HepG2 (cell line): ENCODE measurements around the gene KNL1. TPM values are rescaled to one million over a fixed set of nuclear protein-coding genes. Genes with fewer than 3 reads are reported as not detected.

Experiments
- AHR ChIP-seq: IDR thresholded peaks from 2 replicates; pipeline ENCODE4 v1.6.1; 2018; ENCODE audit warnings: missing genetic modification reagents, missing compliant biosample characterization
- ASH2L ChIP-seq: fragments of 300-600, 200-600 bp; sonication (generic); IDR thresholded peaks from 2 replicates; pipeline ENCODE4 v1.7.0; 2017; ENCODE audit warnings: low read depth, mild to moderate bottlenecking, moderate library complexity, mixed read lengths, low read length; ENCODE audit not compliant: insufficient read length
- HNF4A ChIP-seq: sonication (generic); formaldehyde crosslinking; IDR thresholded peaks from 2 replicates; pipeline ENCODE4 v1.4.0; 2020; ENCODE audit warnings: missing genetic modification reagents
- HNRNPLL ChIP-seq: fragments of 200-400 bp; formaldehyde crosslinking; IDR thresholded peaks from 2 replicates; pipeline ENCODE4 v1.6.1; 2017; ENCODE audit warnings: mild to moderate bottlenecking, low read depth, low read length; ENCODE audit not compliant: poor library complexity, severe bottlenecking
- KDM1A ChIP-seq: IDR thresholded peaks from 2 replicates; pipeline ENCODE4 v1.6.1; 2016; ENCODE audit warnings: missing compliant biosample characterization
- KLF13 ChIP-seq: sonication (generic); formaldehyde crosslinking; IDR thresholded peaks from 2 replicates; pipeline ENCODE4 v1.4.0; 2020; ENCODE audit warnings: mild to moderate bottlenecking, missing genetic modification reagents
- MAZ ChIP-seq, 2 experiments: sonication (generic) in 1 of 2; formaldehyde crosslinking in 1 of 2; IDR thresholded peaks; 2 replicates each; pipeline versions ENCODE4 v1.5.0 to v1.6.1; 2012 to 2020; ENCODE audit warnings: low read depth in 2 of 2, mild to moderate bottlenecking in 2 of 2, borderline replicate concordance in 1 of 2, improper control_type of control experiment in 1 of 2, low read length in 1 of 2, missing genetic modification reagents in 1 of 2, moderate library complexity in 1 of 2
- MTERF4 ChIP-seq: sonication (generic); formaldehyde crosslinking; IDR thresholded peaks from 2 replicates; pipeline ENCODE4 v1.8.0; 2023; ENCODE audit warnings: mild to moderate bottlenecking, missing genetic modification reagents
- NPAS2 ChIP-seq: sonication (generic); formaldehyde crosslinking; IDR thresholded peaks from 2 replicates; pipeline ENCODE4 v1.8.0; 2022; ENCODE audit warnings: mild to moderate bottlenecking, missing genetic modification reagents, borderline replicate concordance
- ONECUT2 ChIP-seq: sonication (generic); formaldehyde crosslinking; IDR thresholded peaks from 2 replicates; pipeline ENCODE4 v1.4.0; 2020; ENCODE audit warnings: missing genetic modification reagents
- SAFB2 ChIP-seq: sonication (generic); formaldehyde crosslinking; IDR thresholded peaks from 2 replicates; pipeline ENCODE4 v1.5.1; 2020; ENCODE audit warnings: missing genetic modification reagents, low read depth, mild to moderate bottlenecking, borderline replicate concordance
- SPEN ChIP-seq: sonication (generic); formaldehyde crosslinking; IDR thresholded peaks from 2 replicates; pipeline ENCODE4 v1.5.1; 2020; ENCODE audit warnings: low read depth, mild to moderate bottlenecking, missing genetic modification reagents
- THAP11 ChIP-seq: IDR thresholded peaks from 2 replicates; pipeline ENCODE4 v1.6.1; 2016; ENCODE audit warnings: missing biosample characterization, missing genetic modification reagents
- XRCC5 ChIP-seq: fragments of 200-400 bp; formaldehyde crosslinking; optimal IDR thresholded peaks from 2 replicates; pipeline ENCODE3; 2017; ENCODE audit warnings: mild to moderate bottlenecking, low read length
- ZBED4 ChIP-seq: sonication (generic); formaldehyde crosslinking; IDR thresholded peaks from 2 replicates; pipeline ENCODE4 v1.4.0; 2020; ENCODE audit warnings: missing genetic modification reagents, borderline replicate concordance
- ZBTB44 ChIP-seq: sonication (generic); formaldehyde crosslinking; IDR thresholded peaks from 2 replicates; pipeline ENCODE4 v1.4.0; 2020; ENCODE audit warnings: missing genetic modification reagents
- ZFP91 ChIP-seq: sonication (generic); formaldehyde crosslinking; IDR thresholded peaks from 2 replicates; pipeline ENCODE4 v1.9.0; 2022; ENCODE audit warnings: missing genetic modification reagents, mild to moderate bottlenecking, borderline replicate concordance
- ZNF549 ChIP-seq: sonication (generic); formaldehyde crosslinking; IDR thresholded peaks from 2 replicates; pipeline ENCODE4 v1.5.0; 2020; ENCODE audit warnings: missing genetic modification reagents
- ZNF615 ChIP-seq: sonication (generic); formaldehyde crosslinking; IDR thresholded peaks from 2 replicates; pipeline ENCODE4 v1.5.0; 2020; ENCODE audit warnings: mild to moderate bottlenecking, missing genetic modification reagents, borderline replicate concordance
- ZNF674 ChIP-seq: sonication (generic); formaldehyde crosslinking; IDR thresholded peaks from 2 replicates; pipeline ENCODE4 v1.5.0; 2020; ENCODE audit warnings: low read depth, mild to moderate bottlenecking, missing genetic modification reagents
- ZNF768 ChIP-seq: sonication (generic); formaldehyde crosslinking; IDR thresholded peaks from 2 replicates; pipeline ENCODE4 v1.4.0; 2020; ENCODE audit warnings: missing genetic modification reagents
- ZSCAN25 ChIP-seq: sonication (generic); formaldehyde crosslinking; IDR thresholded peaks from 2 replicates; pipeline ENCODE4 v1.8.0; 2022; ENCODE audit warnings: mild to moderate bottlenecking, missing genetic modification reagents
- ZSCAN31 ChIP-seq: sonication (generic); formaldehyde crosslinking; IDR thresholded peaks from 2 replicates; pipeline ENCODE4 v1.5.0; 2020; ENCODE audit warnings: low read depth, mild to moderate bottlenecking, missing genetic modification reagents
- polyA plus RNA-seq, 8 experiments: library from polyadenylated mRNA; depleted of rRNA in 3 of 8; stranded (reverse) in 7 of 8; unstranded in 1 of 8; fragments of >200 nt; fragmentation: Illumina TruSeq in 4 of 8; extraction: Trizol in 4 of 8; gene quantifications; 2 replicates each; pipeline versions ENCODE4 v1.2.1 to v1.2.3, GENCODE V29; 2011 to 2016; ENCODE audit warnings: low read depth in 4 of 8, missing spikeins in 1 of 8, mixed read lengths in 1 of 8; ENCODE audit not compliant: insufficient read depth in 1 of 8
- total RNA-seq, 5 experiments: library from RNA; depleted of rRNA; stranded (reverse); fragments of >200 nt; fragmentation: Illumina TruSeq; extraction: Trizol; gene quantifications; 2 replicates each; pipeline ENCODE4 v1.2.3, GENCODE V29; 2016; ENCODE audit warnings: low read depth in 1 of 5

Gene KNL1
- total and polyA plus RNA-seq, 2 of the 13 experiments (the other 11 are each of a cell fraction or from before 2014, with no cell fraction given): 8.0 to 21.4 TPM

- TF ChIP-seq ZFP91 (CRISPR knock-in tag) (peak; percentile 51; the same call in 1 of the 2 replicates), THAP11 (CRISPR knock-in tag) (no peak), ZBTB44 (CRISPR knock-in tag) (no peak), ZBED4 (no peak), SAFB2 (CRISPR knock-in tag) (no peak), ZNF768 (CRISPR knock-in tag) (0 out of 2 replicates have a peak, but pooled peaks have one; percentile 25), KLF13 (CRISPR knock-in tag) (no peak), AHR (CRISPR knock-in tag) (no peak), ZNF549 (CRISPR knock-in tag) (no peak), XRCC5 (no peak), MTERF4 (CRISPR knock-in tag) (no peak), HNRNPLL (peak; percentile 67), ASH2L (peak; percentile 84), ZNF674 (CRISPR knock-in tag) (no peak), SPEN (CRISPR knock-in tag) (0 out of 2 replicates have a peak, but pooled peaks have one; percentile 13), NPAS2 (CRISPR knock-in tag) (no peak), ONECUT2 (0 out of 2 replicates have a peak, but pooled peaks have one; percentile 23), KDM1A (CRISPR knock-in tag) (no peak), HNF4A (CRISPR knock-in tag) (no peak), ZSCAN31 (no peak), ZNF615 (CRISPR knock-in tag) (no peak), MAZ (IDR thresholded peaks at IDR 0.05; ENCODE audit: borderline replicate concordance, low read depth, low read length) (no peak), MAZ (CRISPR knock-in tag; IDR thresholded peaks at IDR 0.05; ENCODE audit: low read depth) (peak; percentile 53; the same call in 1 of the 2 replicates), ZSCAN25 (peak; percentile 75; the same call in 1 of the 2 replicates)
Observed at GRCh38 chr15:40594429-40594836, 384 bp downstream of the KNL1 start (continued).
